PC-9 (cell line): ENCODE measurements around the gene MOCOS. TPM values are rescaled to one million over a fixed set of nuclear protein-coding genes. Genes with fewer than 3 reads are reported as not detected.

Experiments used
- BruUV-seq: library from RNA; stranded (reverse); fragments of 400-500 nt; replicated peaks from 2 replicates; lab custom pipeline; 2021; lab: Mats Ljungman, UMichigan
- CTCF ChIA-PET: fragments of 300-600 bp; sonication (Branson Sonifier 250); formaldehyde crosslinking; loops from one replicate; lab custom pipeline; 2022; ENCODE audit warnings: antibody characterized with exemption; lab: Charles Lee
- POLR2A ChIA-PET: fragments of 300-600 bp; sonication (Branson Sonifier 250); formaldehyde crosslinking; loops from one replicate; lab custom pipeline; 2022; ENCODE audit warnings: antibody characterized with exemption; ENCODE audit not compliant: unreplicated experiment; lab: Charles Lee
- DNase-seq, 2 experiments: peaks; one replicate each; pipeline versions ENCODE4 v3.0.0 to v3.0.0-alpha.2; 2015 to 2022; ENCODE audit warnings: mixed read lengths in 1 of 2
- H2AFZ ChIP-seq: fragments of 200-600 bp; sonication (generic); 2 replicates; pipeline ENCODE4 v1.8.1; 2017; ENCODE audit warnings: antibody characterized with exemption
- H3F3A ChIP-seq: fragments of 200-600 bp; sonication (generic); 2 replicates; pipeline ENCODE4 v1.8.1; 2017; ENCODE audit warnings: antibody characterized with exemption, mild to moderate bottlenecking, low read depth; ENCODE audit not compliant: insufficient read depth
- H3K27ac ChIP-seq: fragments of 200-600 bp; sonication (generic); 2 replicates; pipeline ENCODE4 v1.6.1; 2016; ENCODE audit warnings: mixed run types
- H3K27me3 ChIP-seq: fragments of 200-600 bp; sonication (generic); 2 replicates; pipeline ENCODE4 v1.6.1; 2016; ENCODE audit warnings: low read depth, mixed run types; ENCODE audit not compliant: insufficient read depth
- H3K36me3 ChIP-seq: fragments of 200-600 bp; sonication (generic); 2 replicates; pipeline ENCODE4 v1.6.1; 2016; ENCODE audit warnings: low read depth, mixed run types
- H3K4me1 ChIP-seq: fragments of 200-600 bp; sonication (generic); replicated peaks from 2 replicates; pipeline ENCODE4 v1.6.1; 2016; ENCODE audit warnings: mixed run types; ENCODE audit not compliant: insufficient read depth
- H3K4me2 ChIP-seq: fragments of 200-600 bp; sonication (generic); 2 replicates; pipeline ENCODE4 v1.6.1; 2017; ENCODE audit warnings: mixed run types
- H3K4me3 ChIP-seq: fragments of 200-600 bp; sonication (generic); 2 replicates; pipeline ENCODE4 v1.6.1; 2016; ENCODE audit warnings: mixed run types
- H3K79me2 ChIP-seq: fragments of 200-600 bp; sonication (generic); 2 replicates; pipeline ENCODE4 v1.6.1; 2017; ENCODE audit warnings: low read depth, mixed run types
- H3K9me2 ChIP-seq: fragments of 200-600 bp; sonication (generic); 2 replicates; pipeline ENCODE4 v1.8.1; 2017; ENCODE audit warnings: mild to moderate bottlenecking; ENCODE audit not compliant: insufficient read depth
- H3K9me3 ChIP-seq: fragments of 200-600 bp; sonication (generic); 2 replicates; pipeline ENCODE4 v1.8.1; 2016; ENCODE audit warnings: low read depth; ENCODE audit not compliant: insufficient read depth
- H4K20me1 ChIP-seq: fragments of 200-600 bp; sonication (generic); 2 replicates; pipeline ENCODE4 v1.8.1; 2017; ENCODE audit not compliant: insufficient read depth
- CTCF ChIP-seq: fragments of 200-600 bp; sonication (generic); conservative IDR thresholded peaks from 2 replicates; pipeline ENCODE4 v1.6.1; 2017; ENCODE audit warnings: mixed run types, antibody characterized with exemption, mild to moderate bottlenecking, moderate library complexity
- EZH2 ChIP-seq: fragments of 200-600 bp; sonication (generic); IDR thresholded peaks from 2 replicates; pipeline ENCODE4 v1.8.0; 2017; ENCODE audit warnings: antibody characterized with exemption, low read depth
- intact Hi-C: fragments of 100-400 bp; cut with micrococcal nuclease; formaldehyde crosslinking; loops from one replicate; pipeline ENCODE4 v1.10.0; 2022; ENCODE audit not compliant: unreplicated experiment
- total RNA-seq: library from RNA; stranded (reverse); gene quantifications from 2 replicates; pipeline ENCODE4 v1.2.3, GENCODE V29; 2021

The MOCOS gene
- total RNA-seq, 1 experiment from 2014 or later = 30.4 TPM

GRCh38 chr18:36262971-36263370 lies 75.7 kb downstream of the MOCOS start:
- H3K27me3 ChIP-seq = no peaks in the 10 kb centered on the region
- no peaks in the 10 kb centered on the region for H3K4me1 ChIP-seq
- no peak overlapping the region for H3K27ac ChIP-seq
- H3K4me2 ChIP-seq = no peak overlapping the region
- no TSS peak for BruUV-seq
- intact Hi-C loops = no loop called here
- no peak overlapping the region for H3K4me3 ChIP-seq
- no peak for TF ChIP-seq CTCF
- TF ChIP-seq EZH2 = no peak
- no peaks in the 10 kb centered on the region for H3F3A ChIP-seq
- ChIA-PET CTCF (no interaction called here), POLR2A (no interaction called here)
- no peaks in the 10 kb centered on the region for H3K9me3 ChIP-seq
- H2AFZ ChIP-seq = no peak overlapping the region
- no peaks in the 10 kb centered on the region for H3K9me2 ChIP-seq
- H3K79me2 ChIP-seq = no peaks in the 10 kb centered on the region
- no peaks in the 10 kb centered on the region for H4K20me1 ChIP-seq
- H3K36me3 ChIP-seq = no peaks in the 10 kb centered on the region; the same call in 1 of the 2 replicates
- no peak for DNase-seq

GRCh38 chr18:36264283-36264682 lies 77.0 kb downstream of the MOCOS start:
- Histone ChIP-seq H3K9me2 (no peaks in the 10 kb centered on the region), H3K27me3 (no peaks in the 10 kb centered on the region), H3K4me1 (no peaks in the 10 kb centered on the region), H3K4me2 (no peak overlapping the region), H3F3A (no peaks in the 10 kb centered on the region), H3K36me3 (no peaks in the 10 kb centered on the region; the same call in 1 of the 2 replicates), H4K20me1 (no peaks in the 10 kb centered on the region), H3K79me2 (no peaks in the 10 kb centered on the region), H3K9me3 (no peaks in the 10 kb centered on the region), H2AFZ (no peak overlapping the region), H3K27ac (no peak overlapping the region), H3K4me3 (no peak overlapping the region)
- DNase-seq = no peak
- no TSS peak for BruUV-seq
- ChIA-PET CTCF (no interaction called here), POLR2A (no interaction called here)
- TF ChIP-seq CTCF (no peak), EZH2 (no peak)
- intact Hi-C loops = no loop called here

- Histone ChIP-seq H3K9me3 (no peaks in the 10 kb centered on the region), H3K4me1 (no peaks in the 10 kb centered on the region), H4K20me1 (no peaks in the 10 kb centered on the region), H3K4me2 (no peak overlapping the region), H3F3A (no peaks in the 10 kb centered on the region), H3K79me2 (no peaks in the 10 kb centered on the region), H3K27ac (no peak overlapping the region), H2AFZ (no peak overlapping the region), H3K27me3 (no peaks in the 10 kb centered on the region), H3K36me3 (no peaks in the 10 kb centered on the region; the same call in 1 of the 2 replicates), H3K9me2 (no peaks in the 10 kb centered on the region), H3K4me3 (no peak overlapping the region)
- no peak for TF ChIP-seq EZH2
- no peak for TF ChIP-seq CTCF
- BruUV-seq = no TSS peak
- POLR2A ChIA-PET = no interaction called here
- intact Hi-C loops = no loop called here
- CTCF ChIA-PET = no interaction called here
- no peak for DNase-seq
Measured at GRCh38 chr18:36265015-36265414, 77.7 kb downstream of the MOCOS start.
